GM23248 (cell line): ENCODE measurements around the gene HIGD1A.

Experiments
- EZH2 ChIP-seq: fragments of 200-600 bp; sonication (generic); IDR thresholded peaks from 2 replicates; pipeline ENCODE4 v1.6.1; 2018; ENCODE audit warnings: antibody characterized with exemption, mild to moderate bottlenecking; ENCODE audit not compliant: insufficient read depth, poor library complexity, severe bottlenecking
- EZH2phosphoT487 ChIP-seq: fragments of 200-600 bp; sonication (generic); IDR thresholded peaks from 2 replicates; pipeline ENCODE4 v1.6.1; 2018; ENCODE audit warnings: antibody characterized with exemption, moderate library complexity, mild to moderate bottlenecking, low read depth; ENCODE audit not compliant: insufficient read depth

GRCh38 chr3:42805141-42805821, 991 bp upstream of the HIGD1A start:
- no peak for TF ChIP-seq EZH2phosphoT487
- TF ChIP-seq EZH2, result no peak
